Stomach (tissue), 9 donors: ENCODE results near the gene SAMD8. TPM values are rescaled to one million over a fixed set of nuclear protein-coding genes. Genes with fewer than 3 reads are reported as not detected.

Experiments
- DNase-seq, 2 donors: peaks; one replicate each; pipeline versions ENCODE4 v3.0.0 to v3.0.0-alpha.2; 2013 to 2019
- H3K27ac ChIP-seq, 5 donors: fragments of 200-600 bp in 4 of 5; sonication (generic) in 4 of 5; one replicate each; pipeline ENCODE4 v1.5.1; 2013 to 2019; ENCODE audit warnings: mild to moderate bottlenecking in 1 of 5, moderate library complexity in 1 of 5
- H3K27me3 ChIP-seq, 3 donors: fragments of 200-600 bp; sonication (generic); one replicate each; pipeline ENCODE4 v1.5.1; 2017 to 2019; ENCODE audit warnings: mixed run types in 1 of 3
- H3K36me3 ChIP-seq, 4 donors: fragments of 200-600 bp; sonication (generic); 1 replicate in 3 of 4; 2 replicates in 1 of 4; pipeline ENCODE4 v1.5.1; 2016 to 2019
- H3K4me1 ChIP-seq, 4 donors: fragments of 200-600 bp; sonication (generic); one replicate each; pipeline ENCODE4 v1.5.1; 2016 to 2019
- H3K4me3 ChIP-seq, 4 donors: fragments of 200-600 bp; sonication (generic) in 3 of 4; one replicate each; pipeline ENCODE4 v1.5.1; 2016 to 2019; ENCODE audit warnings: mild to moderate bottlenecking in 1 of 4
- H3K9me3 ChIP-seq, 4 donors: fragments of 200-600 bp; sonication (generic); one replicate each; pipeline ENCODE4 v1.5.1; 2016 to 2019
- CTCF ChIP-seq, 7 experiments: fragments of 450-650 bp in 4 of 7; fragments of 200-600 bp in 3 of 7; sonication (generic) in 3 of 7; IDR thresholded peaks; one replicate each; pipeline ENCODE4 v1.5.1; 2016 to 2019; ENCODE audit warnings: antibody characterized with exemption in 7 of 7, control low read depth in 2 of 7, mild to moderate bottlenecking in 1 of 7
- EP300 ChIP-seq: sonication (generic); formaldehyde crosslinking; IDR thresholded peaks from one replicate; pipeline ENCODE4 v1.6.1; 2017; ENCODE audit warnings: antibody characterized with exemption
- POLR2A ChIP-seq, 4 donors: fragments of 450-650 bp; IDR thresholded peaks; one replicate each; pipeline ENCODE4 v1.6.1; 2016; ENCODE audit warnings: antibody characterized with exemption in 4 of 4, control low read depth in 2 of 4, mild to moderate bottlenecking in 1 of 4, moderate library complexity in 1 of 4
- POLR2AphosphoS5 ChIP-seq, 3 donors: sonication (generic); formaldehyde crosslinking; IDR thresholded peaks; one replicate each; pipeline ENCODE4 v1.6.1; 2016; ENCODE audit warnings: antibody characterized with exemption in 3 of 3
- WGBS, 5 donors: extraction: QIAGEN DNeasy Blood & Tissue Kit in 3 of 5; methylation state at CpG; one replicate each; pipeline versions ENCODE4 v1.1.5 to v1.1.7; 2013 to 2018; 5-methylcytosine and 5-hydroxymethylcytosine counted together
- intact Hi-C: fragments of 100-400 bp; cut with DNase I; formaldehyde crosslinking; loops from one replicate; pipeline ENCODE4 v1.15.1; 2023; ENCODE audit warnings: low total_unique reads
- polyA plus RNA-seq, 3 donors: library from polyadenylated mRNA; stranded (reverse); fragments of 200-250 nt; gene quantifications; one replicate each; pipeline ENCODE4 v1.2.3, GENCODE V29; 2013
- total RNA-seq, 5 donors: library from RNA; depleted of rRNA; stranded (reverse); fragments of >200 nt; gene quantifications; one replicate each; pipeline versions ENCODE4 v1.1.0 to v1.2.3, GENCODE V29; 2014 to 2016
- donor health status: healthy with polysubstance abuse.
- donor health status: Bipolar disorder and iron deficiency.
- donor health status: healthy.

SAMD8 gene
- total and polyA plus RNA-seq, 8 donors: 2.9 to 34.9 (median 5.5) TPM

GRCh38 chr10:75108684-75109458, 2.6 kb upstream of the SAMD8 start:
- peak overlapping the region in 2 of 5 donors; percentile 28 to 38 for H3K27ac ChIP-seq

GRCh38 chr10:75109459-75109778, 2.0 kb upstream of the SAMD8 start:
- Histone ChIP-seq H3K4me3 (no peak overlapping the region), H3K4me1 (peaks cover 11 to 39% (median 24%) of the 10 kb centered on the region in 4 donors), H3K27ac (no peak overlapping the region), H3K36me3 (no peaks in the 10 kb centered on the region), H3K9me3 (no peaks in the 10 kb centered on the region), H3K27me3 (no peaks in the 10 kb centered on the region)
- TF ChIP-seq EP300 (no peak), POLR2AphosphoS5 (IDR thresholded peaks at IDR 0.05) (no peak), CTCF (IDR thresholded peaks at IDR 0.05) (no peak), POLR2A (IDR thresholded peaks at IDR 0.05) (no peak)
- WGBS, 5 donors: 90 to 100% (median 95%) methylated on average over 1 of the region's 1 CpG
- no peak for DNase-seq
- intact Hi-C loops: loop anchor here (10.0 kb wide), 1 partner anchor 125 kb away; the partner anchor contains the start of gene COMTD1

More at GRCh38 chr10:75108684-75109458, 2.6 kb upstream of the SAMD8 start:
- intact Hi-C loops: loop anchor here (10.0 kb wide), 1 partner anchor 126 kb away; the partner anchor contains the start of gene COMTD1
- Histone ChIP-seq H3K36me3 (no peaks in the 10 kb centered on the region), H3K4me3 (no peak overlapping the region), H3K9me3 (no peaks in the 10 kb centered on the region), H3K27me3 (no peaks in the 10 kb centered on the region), H3K4me1 (peaks cover 11 to 34% (median 22%) of the 10 kb centered on the region in 4 donors)
- TF ChIP-seq EP300 (no peak), POLR2AphosphoS5 (IDR thresholded peaks at IDR 0.05) (no peak), POLR2A (IDR thresholded peaks at IDR 0.05) (no peak), CTCF (IDR thresholded peaks at IDR 0.05) (peak in 4 of 7 experiments; percentile 38 to 54 (median 48))
- DNase-seq: peak in 1 of 2 donors; percentile 62
- WGBS, 5 donors: 45 to 68% (median 64%) methylated on average over 9 to 10 of the region's 10 CpGs

- peak overlapping the region in 4 of 5 donors; percentile 93 to 99 (median 98) for H3K27ac ChIP-seq
- no peaks in the 10 kb centered on the region for H3K36me3 ChIP-seq
- peak overlapping the region in 1 of 4 donors; percentile 82 for H3K4me3 ChIP-seq
- H3K4me1 ChIP-seq: peaks cover 11 to 46% (median 28%) of the 10 kb centered on the region in 4 donors
- no peak for DNase-seq
- H3K27me3 ChIP-seq: no peaks in the 10 kb centered on the region
- no peaks in the 10 kb centered on the region for H3K9me3 ChIP-seq
- no peak for TF ChIP-seq POLR2AphosphoS5 (IDR thresholded peaks at IDR 0.05)
- intact Hi-C loops: no loop called here
- WGBS, 5 donors: 90 to 99% (median 96%) methylated on average over 8 of the region's 8 CpGs
Measured at GRCh38 chr10:75110006-75110632, 1.3 kb upstream of the SAMD8 start.

GRCh38 chr10:75111907-75112679, 637 bp downstream of the SAMD8 start:
- Histone ChIP-seq H3K9me3 (no peaks in the 10 kb centered on the region), H3K27ac (peak overlapping the region; percentile 93 to 99 (median 97)), H3K4me3 (peak overlapping the region; percentile 66 to 93 (median 86)), H3K27me3 (no peaks in the 10 kb centered on the region), H3K4me1 (peaks cover 11 to 66% (median 31%) of the 10 kb centered on the region in 4 donors), H3K36me3 (no peaks in the 10 kb centered on the region)
- no peak for TF ChIP-seq CTCF (IDR thresholded peaks at IDR 0.05)
- TF ChIP-seq POLR2AphosphoS5 (IDR thresholded peaks at IDR 0.05): no peak
- TF ChIP-seq POLR2A (IDR thresholded peaks at IDR 0.05): no peak
- TF ChIP-seq EP300: no peak
- intact Hi-C loops: no loop called here
- 1 to 2% (median 2%) methylated on average over 23 of the region's 23 CpGs for WGBS, 5 donors
- DNase-seq: peak; percentile 50 to 77
